GM12878 (cell line): ENCODE results near the gene LTK. TPM values are rescaled to one million over a fixed set of nuclear protein-coding genes. Genes with fewer than 3 reads are reported as not detected.

Source experiments
- ATAC-seq: fragments of 200-7000 bp; cut with Tn5 transposase; 3 replicates; pipeline ENCODE4 v1.9.1; 2020; ENCODE audit warnings: mild to moderate bottlenecking, moderate library complexity
- BruUV-seq: library from RNA; stranded (reverse); fragments of 400-500 nt; replicated peaks from 2 replicates; lab custom pipeline; 2021; lab: Mats Ljungman, UMichigan
- CTCF ChIA-PET: fragments of 300-600 bp; sonication (Branson Sonifier 250); formaldehyde crosslinking; extraction: SDS; loops from one replicate; lab custom pipeline; 2021; ENCODE audit warnings: inconsistent platforms; lab: Yijun Ruan, JAX
- POLR2A ChIA-PET: fragments of 350-600 bp; formaldehyde crosslinking; extraction: SDS; loops from one replicate; lab custom pipeline; 2021; ENCODE audit warnings: inconsistent platforms; lab: Charles Lee
- RAD21 ChIA-PET: fragments of 300-600 bp; sonication (Branson Sonifier 250); formaldehyde crosslinking; loops from one replicate; lab custom pipeline; 2023; ENCODE audit warnings: antibody characterized with exemption; ENCODE audit not compliant: unreplicated experiment; lab: Charles Lee
- SMC1A ChIA-PET: fragments of 300-600 bp; sonication (Branson Sonifier 250); formaldehyde crosslinking; loops from one replicate; lab custom pipeline; 2023; ENCODE audit not compliant: unreplicated experiment, uncharacterized antibody; lab: Charles Lee
- DNase-seq: peaks from one replicate; pipeline ENCODE4 v3.0.0-alpha.2; 2011; ENCODE audit warnings: low read depth, low spot score
- FAIRE-seq: peaks from 3 replicates; lab custom pipeline; 2011; peaks lifted over from hg19 to GRCh38; lab: Jason Lieb, UNC
- H2AFZ ChIP-seq: 2 replicates; pipeline ENCODE4 v1.6.0; 2011; ENCODE audit warnings: low read depth, low read length, control low read depth; ENCODE audit not compliant: control insufficient read depth
- H3K27ac ChIP-seq: 2 replicates; pipeline ENCODE4 v1.5.1; 2011; ENCODE audit warnings: control low read depth; ENCODE audit not compliant: control insufficient read depth, insufficient read depth
- H3K27me3 ChIP-seq, 2 experiments: replicated peaks in 1 of 2; 2 replicates each; pipeline versions ENCODE4 v1.6.0 to v1.6.1; 2011; ENCODE audit warnings: low read length in 1 of 2; ENCODE audit not compliant: control insufficient read depth in 2 of 2, insufficient read depth in 2 of 2
- H3K36me3 ChIP-seq, 2 experiments: 2 replicates each; pipeline ENCODE4 v1.5.1; 2011; ENCODE audit warnings: low read length in 1 of 2; ENCODE audit not compliant: control insufficient read depth in 2 of 2, insufficient read depth in 2 of 2
- H3K4me1 ChIP-seq: 2 replicates; pipeline ENCODE4 v1.6.1; 2011; ENCODE audit warnings: mild to moderate bottlenecking, low read length, moderate library complexity, mixed read lengths; ENCODE audit not compliant: control insufficient read depth, insufficient read depth
- H3K4me2 ChIP-seq: 2 replicates; pipeline ENCODE4 v1.6.0; 2011; ENCODE audit warnings: control low read depth; ENCODE audit not compliant: control insufficient read depth, insufficient read depth
- H3K4me3 ChIP-seq: fragments of 200-600 bp; sonication (generic); 2 replicates; pipeline ENCODE4 v1.5.1; 2016
- H3K79me2 ChIP-seq: 2 replicates; pipeline ENCODE4 v1.6.0; 2011; ENCODE audit warnings: low read length; ENCODE audit not compliant: control insufficient read depth, insufficient read depth
- H3K9ac ChIP-seq: 2 replicates; pipeline ENCODE4 v1.8.0; 2011; ENCODE audit warnings: low read length, control low read depth, mixed read lengths; ENCODE audit not compliant: control insufficient read depth, insufficient read depth
- H3K9me3 ChIP-seq: replicated peaks from 3 replicates; pipeline ENCODE4 v1.5.1; 2011; ENCODE audit warnings: mild to moderate bottlenecking, low read length; ENCODE audit not compliant: control insufficient read depth, insufficient read depth
- H4K20me1 ChIP-seq: 2 replicates; pipeline ENCODE4 v1.6.0; 2011; ENCODE audit not compliant: control insufficient read depth, insufficient read depth
- BHLHE40 ChIP-seq, 2 experiments: fragments of 450-650 bp in 1 of 2; IDR thresholded peaks; 2 replicates each; pipeline ENCODE4 v1.6.1; 2011 to 2017; ENCODE audit warnings: low read depth in 2 of 2, borderline replicate concordance in 1 of 2, improper control_type of control experiment in 1 of 2, low read length in 1 of 2, mild to moderate bottlenecking in 1 of 2
- CHD1 ChIP-seq: IDR thresholded peaks from 2 replicates; pipeline ENCODE4 v1.6.1; 2012; ENCODE audit warnings: low read depth, low read length, improper control_type of control experiment
- ESRRA ChIP-seq: IDR thresholded peaks from 2 replicates; pipeline ENCODE4 v1.6.1; 2012; ENCODE audit warnings: mild to moderate bottlenecking, low read length, improper control_type of control experiment
- FOXM1 ChIP-seq: IDR thresholded peaks from 2 replicates; pipeline ENCODE4 v1.6.1; 2012; ENCODE audit warnings: low read depth, mild to moderate bottlenecking, inconsistent platforms, low read length, moderate library complexity
- MEF2B ChIP-seq: fragments of 450-650 bp; IDR thresholded peaks from 2 replicates; pipeline ENCODE4 v1.6.1; 2018; ENCODE audit warnings: mild to moderate bottlenecking, moderate library complexity; ENCODE audit not compliant: partially characterized antibody, poor library complexity, severe bottlenecking
- MTA2 ChIP-seq: fragments of 450-650 bp; IDR thresholded peaks from 2 replicates; pipeline ENCODE4 v1.6.1; 2016; ENCODE audit warnings: low read depth, mild to moderate bottlenecking, moderate library complexity
- MYC ChIP-seq: IDR thresholded peaks from 2 replicates; pipeline ENCODE4 v1.6.1; 2011; ENCODE audit warnings: mild to moderate bottlenecking, low read length, moderate library complexity, inconsistent platforms; ENCODE audit not compliant: insufficient read depth, insufficient replicate concordance, insufficient read length, severe bottlenecking
- NFXL1 ChIP-seq: fragments of 450-650 bp; IDR thresholded peaks from 2 replicates; pipeline ENCODE4 v1.6.1; 2017; ENCODE audit warnings: antibody characterized with exemption, mild to moderate bottlenecking, borderline replicate concordance
- PAX5 ChIP-seq: IDR thresholded peaks from 2 replicates; pipeline ENCODE4 v1.6.1; 2011; ENCODE audit warnings: low read depth, low read length, borderline replicate concordance
- POLR2AphosphoS2 ChIP-seq: IDR thresholded peaks from 2 replicates; pipeline ENCODE4 v1.6.1; 2011; ENCODE audit warnings: low read depth, mild to moderate bottlenecking, low read length, improper control_type of control experiment, moderate library complexity
- SPI1 ChIP-seq: IDR thresholded peaks from 2 replicates; pipeline ENCODE4 v1.6.1; 2011; ENCODE audit warnings: low read depth, mild to moderate bottlenecking, low read length, moderate library complexity, borderline replicate concordance; ENCODE audit not compliant: insufficient read depth
- USF1 ChIP-seq: IDR thresholded peaks from 2 replicates; pipeline ENCODE4 v1.6.1; 2011; ENCODE audit warnings: borderline replicate concordance, low read depth, mild to moderate bottlenecking, moderate library complexity, mixed read lengths, low read length; ENCODE audit not compliant: insufficient read depth; ENCODE audit errors: extremely low read length
- WRNIP1 ChIP-seq: IDR thresholded peaks from 2 replicates; pipeline ENCODE4 v1.6.1; 2011; ENCODE audit warnings: low read depth, low read length, improper control_type of control experiment, borderline replicate concordance
- WGBS: methylation state at CpG from one replicate; pipeline ENCODE4 v1.1.6; 2016; ENCODE audit warnings: low lambda C conversion rate; ENCODE audit not compliant: insufficient replicate concordance, insufficient coverage; ENCODE audit errors: missing lambda C conversion rate; 5-methylcytosine and 5-hydroxymethylcytosine counted together
- in situ Hi-C: fragments of 300-500 bp; cut with MboI; formaldehyde crosslinking; loops from 9 replicates; pipeline ENCODE4 v1.14.3; 2018; ENCODE audit warnings: mixed read lengths
- intact Hi-C: fragments of 100-400 bp; cut with micrococcal nuclease; formaldehyde crosslinking; loops from one replicate; pipeline ENCODE4 v1.14.2; 2022; ENCODE audit not compliant: unreplicated experiment
- polyA plus RNA-seq, 11 experiments: library from polyadenylated mRNA; depleted of rRNA in 4 of 11; unstranded in 6 of 11; stranded (reverse) in 5 of 11; fragments of >200 nt; fragmentation: Nextera tagmentation in 4 of 11; fragmentation: Illumina TruSeq in 1 of 11; extraction: Ambion mirVana in 4 of 11; extraction: Trizol in 1 of 11; gene quantifications; 1 replicate in 1 of 11; 2 replicates in 10 of 11; pipeline versions ENCODE4 v1.2.1 to v1.2.3, GENCODE V29; 2011 to 2016; ENCODE audit warnings: inconsistent platforms in 2 of 11, missing spikeins in 2 of 11, low read depth in 1 of 11
- total RNA-seq, 4 experiments: library from RNA; depleted of rRNA in 3 of 4; stranded (reverse); fragments of >200 nt in 3 of 4; fragmentation: Illumina TruSeq in 1 of 4; extraction: Trizol in 1 of 4; gene quantifications; 2 replicates each; pipeline versions ENCODE4 v1.2.1 to v1.2.3, GENCODE V29; 2013 to 2021

LTK gene
- total and polyA plus RNA-seq, 10 of the 15 experiments (the other 5 are each of a cell fraction or from before 2014, with no cell fraction given) = 0.07 to 0.80 (median 0.20) TPM; not detected in 1

DNA sequence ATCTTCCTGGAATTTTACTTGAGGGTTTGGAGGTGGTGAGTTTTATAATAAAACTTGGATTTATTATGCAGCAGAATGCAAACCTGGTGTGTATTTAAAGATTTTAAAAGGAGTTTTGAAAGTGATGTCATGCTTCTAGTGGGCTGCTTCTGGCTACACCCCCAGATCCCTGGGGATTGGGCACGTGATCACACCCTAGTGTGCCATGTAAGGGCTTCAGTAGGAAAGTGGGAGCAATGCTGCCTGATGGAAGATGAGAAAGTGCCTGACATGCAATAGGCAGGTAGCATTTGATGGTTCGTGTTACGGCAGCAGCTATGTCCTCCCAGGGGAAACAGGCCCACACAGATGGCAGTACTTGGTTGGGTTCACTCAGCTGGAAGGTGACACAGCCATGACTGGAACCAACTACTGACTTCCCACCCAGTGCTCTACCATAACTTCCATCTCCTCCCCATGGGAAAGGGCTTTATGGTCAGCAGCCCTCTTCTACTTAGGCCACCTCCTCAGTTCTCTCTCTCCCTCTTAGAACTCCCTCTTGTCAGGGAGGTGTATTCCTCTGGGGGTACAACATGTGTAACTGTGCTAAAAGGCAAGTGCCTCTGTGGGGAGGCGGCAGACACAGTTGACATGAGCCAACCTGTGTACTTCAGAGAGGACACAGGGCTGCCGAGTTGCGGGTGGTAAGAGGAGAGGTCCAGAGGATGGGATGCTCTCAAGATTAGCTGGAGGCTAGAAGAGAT is 14.3 kb downstream of the LTK start:
- ChIA-PET RAD21 (no interaction called here), POLR2A (no interaction called here), CTCF (interaction anchor here (2.5 kb wide), 1 partner anchor 33 kb away, joined by 18 read pairs; no protein-coding TSS in a partner anchor), SMC1A (no interaction called here)
- Histone ChIP-seq H3K27me3 (peaks cover 20 to 22% of the 10 kb centered on the region in 2 experiments), H3K9ac (no peak overlapping the region), H2AFZ (no peak overlapping the region), H4K20me1 (no peaks in the 10 kb centered on the region; the same call in 1 of the 2 replicates), H3K4me3 (no peak overlapping the region), H3K36me3 (no peaks in the 10 kb centered on the region), H3K79me2 (no peaks in the 10 kb centered on the region), H3K27ac (no peak overlapping the region), H3K9me3 (no peaks in the 10 kb centered on the region), H3K4me2 (no peak overlapping the region), H3K4me1 (peaks cover 15% of the 10 kb centered on the region)
- DNase-seq (no peak), ATAC-seq (no peak), FAIRE-seq (no peak)
- in situ Hi-C loops (no loop called here), intact Hi-C loops (no loop called here)
- no TSS peak for BruUV-seq
- TF ChIP-seq MEF2B (peak; percentile 67), NFXL1 (no peak), SPI1 (no peak), MYC (no peak), WRNIP1 (no peak), FOXM1 (no peak), ESRRA (no peak), POLR2AphosphoS2 (no peak), USF1 (peak; percentile 26), PAX5 (no peak), BHLHE40 (IDR thresholded peaks at IDR 0.05; ENCODE audit: borderline replicate concordance in 1 of 2, low read depth in 2 of 2, low read length in 1 of 2) (peak in 1 of 2 experiments; percentile 54; a peak in 1 of 4 replicates), MTA2 (no peak), CHD1 (no peak)
- 34% methylated on average over 6 of the region's 6 CpGs for WGBS
